Thoracic aorta (tissue), 2 donors: ENCODE results near the gene FOXJ1. TPM values are rescaled to one million over a fixed set of nuclear protein-coding genes. Genes with fewer than 3 reads are reported as not detected.

Experiments used
- ATAC-seq: fragments of 150-250 bp; one replicate; pipeline ENCODE4 v1.8.0; 2017; ENCODE audit warnings: low read depth; ENCODE audit not compliant: insufficient number of reproducible peaks, low FRiP score
- DNase-seq: peaks from one replicate; pipeline ENCODE4 v3.0.0-alpha.2; 2020; ENCODE audit warnings: low spot score
- H3K27ac ChIP-seq, 2 donors: fragments of 200-600 bp; sonication (generic); 1 replicate in 1 of 2; 2 replicates in 1 of 2; pipeline ENCODE4 v1.5.1; 2016; ENCODE audit warnings: mild to moderate bottlenecking in 2 of 2, moderate library complexity in 2 of 2
- H3K27me3 ChIP-seq: fragments of 200-600 bp; sonication (generic); replicated peaks from 2 replicates; pipeline ENCODE4 v1.6.0; 2016; ENCODE audit warnings: mild to moderate bottlenecking; ENCODE audit not compliant: insufficient read depth
- H3K36me3 ChIP-seq: fragments of 200-600 bp; sonication (generic); one replicate; pipeline ENCODE4 v1.5.1; 2016
- H3K4me1 ChIP-seq, 2 donors: fragments of 200-600 bp; sonication (generic); 1 replicate in 1 of 2; 2 replicates in 1 of 2; pipeline versions ENCODE4 v1.5.1 to v1.6.0; 2016; ENCODE audit warnings: low read depth in 2 of 2, mild to moderate bottlenecking in 1 of 2; ENCODE audit not compliant: control insufficient read depth in 1 of 2
- H3K4me3 ChIP-seq: fragments of 200-600 bp; sonication (generic); 2 replicates; pipeline ENCODE4 v1.5.1; 2016; ENCODE audit warnings: mild to moderate bottlenecking
- H3K9me3 ChIP-seq: fragments of 200-600 bp; sonication (generic); 2 replicates; pipeline ENCODE4 v1.5.1; 2016
- CTCF ChIP-seq: fragments of 200-600 bp; sonication (generic); IDR thresholded peaks from one replicate; pipeline ENCODE4 v1.5.1; 2019; ENCODE audit warnings: antibody characterized with exemption
- total RNA-seq, 2 donors: library from RNA; depleted of rRNA; stranded (reverse); fragments of >200 nt; gene quantifications; one replicate each; pipeline versions ENCODE4 v1.1.0 to v1.2.3, GENCODE V29; 2016

Gene FOXJ1
- total RNA-seq, 2 donors from 2014 or later: not detected

DNA sequence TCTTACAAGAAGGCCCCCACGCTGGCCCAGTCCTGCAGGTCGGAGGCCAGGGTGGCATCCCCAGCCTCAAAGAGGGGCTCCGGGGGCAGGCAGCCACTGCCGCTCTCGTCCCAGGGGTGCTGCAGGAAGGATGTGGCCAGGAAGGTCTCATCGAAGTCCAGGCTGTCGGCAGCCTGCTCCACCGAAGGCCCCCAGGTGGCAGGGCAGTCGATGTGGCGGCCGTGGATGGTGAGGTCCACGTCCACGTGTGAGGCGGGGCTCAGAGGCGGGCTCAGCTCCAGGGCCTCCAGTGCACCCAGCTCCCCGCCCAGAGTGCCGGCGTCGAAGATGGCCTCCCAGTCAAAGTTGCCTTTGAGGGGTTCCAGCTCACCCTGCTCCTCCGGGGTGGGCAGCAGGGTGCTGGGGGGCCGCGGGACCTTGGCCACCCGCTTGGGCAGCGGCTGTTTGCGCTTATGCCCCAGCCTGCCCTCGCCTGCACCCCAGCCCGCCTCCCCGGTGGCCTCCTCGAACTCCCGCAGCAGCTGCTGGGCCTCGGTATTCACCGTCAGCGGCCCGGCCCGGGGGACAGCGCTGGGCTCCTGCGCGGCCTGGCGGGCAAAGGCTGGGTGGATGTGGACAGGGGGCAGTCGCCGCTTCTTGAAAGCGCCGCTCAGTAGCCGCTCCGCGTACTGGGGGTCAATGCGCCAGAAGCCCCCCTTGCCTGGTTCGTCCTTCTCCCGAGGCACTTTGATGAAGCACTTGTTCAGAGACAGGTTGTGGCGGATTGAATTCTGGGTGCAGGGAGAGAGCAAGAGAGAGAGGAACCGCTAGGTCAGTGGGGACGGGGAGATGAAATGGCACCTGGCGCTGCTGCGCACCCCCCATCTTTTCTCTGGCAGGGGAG is 3.5 kb downstream of the FOXJ1 start:
- no peak for TF ChIP-seq CTCF
- peaks cover 0 to 42% of the 10 kb centered on the region in 2 donors for H3K4me1 ChIP-seq
- no peak for ATAC-seq
- H3K36me3 ChIP-seq: no peaks in the 10 kb centered on the region
- H3K4me3 ChIP-seq: no peak overlapping the region
- no peaks in the 10 kb centered on the region for H3K9me3 ChIP-seq
- peaks cover 17% of the 10 kb centered on the region for H3K27me3 ChIP-seq
- no peak for DNase-seq
- H3K27ac ChIP-seq: no peak overlapping the region

- no peak for ATAC-seq
- peaks cover 17% of the 10 kb centered on the region for H3K27me3 ChIP-seq
- H3K36me3 ChIP-seq: no peaks in the 10 kb centered on the region
- no peaks in the 10 kb centered on the region for H3K9me3 ChIP-seq
- no peak for TF ChIP-seq CTCF
- no peak for DNase-seq
- H3K27ac ChIP-seq: no peak overlapping the region
- H3K4me3 ChIP-seq: no peak overlapping the region
- H3K4me1 ChIP-seq: peaks cover 0 to 42% of the 10 kb centered on the region in 2 donors
These were observed 4.1 kb downstream of the FOXJ1 start for GRCh38 chr17:76137001-76137350.

DNA sequence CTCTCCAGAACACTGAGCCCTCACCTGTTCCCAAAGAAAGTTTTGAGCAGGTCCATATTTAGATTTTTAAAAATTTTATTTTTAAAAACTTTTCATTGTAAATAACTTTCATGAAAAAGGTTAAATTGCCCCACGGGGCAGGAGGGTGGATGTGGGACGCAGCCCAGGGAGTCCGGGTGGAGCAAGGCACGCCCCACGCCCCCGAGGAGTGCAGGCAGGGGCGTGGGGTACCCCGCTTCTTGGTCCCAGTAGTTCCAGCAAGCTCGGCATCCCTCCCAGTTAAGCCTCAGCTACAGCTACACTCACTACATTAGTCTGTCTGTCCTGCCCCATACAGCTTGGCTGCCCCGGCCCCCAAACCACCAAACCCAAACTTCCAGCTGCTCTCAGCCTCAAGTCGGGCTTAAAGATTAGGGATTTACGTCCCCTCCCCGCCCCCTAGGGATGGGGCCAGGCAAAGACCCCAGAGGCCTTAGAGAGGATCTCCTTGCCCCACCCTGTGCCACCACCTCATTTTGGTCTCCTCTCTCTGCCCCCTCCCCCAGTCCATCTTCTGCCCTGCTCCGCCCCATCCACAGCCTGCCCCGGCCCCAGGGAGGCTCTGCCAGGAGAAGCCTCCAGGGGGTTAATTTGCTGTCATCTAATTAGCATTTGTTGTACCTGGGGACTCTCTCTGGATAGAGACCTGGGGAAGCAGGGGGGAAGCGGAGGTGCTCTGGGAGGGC is 4.6 kb downstream of the FOXJ1 start:
- Histone ChIP-seq H3K27me3 (peaks cover 17% of the 10 kb centered on the region), H3K4me3 (no peak overlapping the region), H3K36me3 (no peaks in the 10 kb centered on the region), H3K4me1 (peaks cover 0 to 39% of the 10 kb centered on the region in 2 donors), H3K27ac (no peak overlapping the region), H3K9me3 (no peaks in the 10 kb centered on the region)
- ATAC-seq (no peak), DNase-seq (no peak)
- TF ChIP-seq CTCF: no peak

DNA sequence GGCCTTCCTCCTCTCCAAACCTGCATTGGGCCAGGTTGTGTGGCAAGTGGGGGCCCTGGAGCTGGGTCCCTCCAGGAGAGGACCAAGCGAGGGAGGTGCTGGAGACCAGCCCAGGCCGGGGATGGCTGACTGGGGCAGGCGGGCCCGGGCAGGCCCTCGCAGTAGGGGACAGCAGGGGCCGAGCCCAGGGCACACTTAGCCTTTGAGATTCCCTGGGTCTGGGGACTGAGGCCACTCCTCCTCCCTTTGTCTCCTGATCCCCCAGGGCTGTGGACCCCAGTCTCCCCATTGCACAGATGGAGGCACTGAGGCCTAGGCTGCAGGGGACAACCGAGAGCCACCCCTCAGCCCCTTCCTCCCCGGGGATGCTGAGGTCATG is 5.2 kb downstream of the FOXJ1 start:
- peaks cover 17% of the 10 kb centered on the region for H3K27me3 ChIP-seq
- H3K36me3 ChIP-seq: no peaks in the 10 kb centered on the region
- H3K4me1 ChIP-seq: peaks cover 0 to 33% of the 10 kb centered on the region in 2 donors
- H3K27ac ChIP-seq: no peak overlapping the region
- no peak overlapping the region for H3K4me3 ChIP-seq
- H3K9me3 ChIP-seq: no peaks in the 10 kb centered on the region
- no peak for TF ChIP-seq CTCF
- ATAC-seq: no peak
- DNase-seq: no peak

DNA sequence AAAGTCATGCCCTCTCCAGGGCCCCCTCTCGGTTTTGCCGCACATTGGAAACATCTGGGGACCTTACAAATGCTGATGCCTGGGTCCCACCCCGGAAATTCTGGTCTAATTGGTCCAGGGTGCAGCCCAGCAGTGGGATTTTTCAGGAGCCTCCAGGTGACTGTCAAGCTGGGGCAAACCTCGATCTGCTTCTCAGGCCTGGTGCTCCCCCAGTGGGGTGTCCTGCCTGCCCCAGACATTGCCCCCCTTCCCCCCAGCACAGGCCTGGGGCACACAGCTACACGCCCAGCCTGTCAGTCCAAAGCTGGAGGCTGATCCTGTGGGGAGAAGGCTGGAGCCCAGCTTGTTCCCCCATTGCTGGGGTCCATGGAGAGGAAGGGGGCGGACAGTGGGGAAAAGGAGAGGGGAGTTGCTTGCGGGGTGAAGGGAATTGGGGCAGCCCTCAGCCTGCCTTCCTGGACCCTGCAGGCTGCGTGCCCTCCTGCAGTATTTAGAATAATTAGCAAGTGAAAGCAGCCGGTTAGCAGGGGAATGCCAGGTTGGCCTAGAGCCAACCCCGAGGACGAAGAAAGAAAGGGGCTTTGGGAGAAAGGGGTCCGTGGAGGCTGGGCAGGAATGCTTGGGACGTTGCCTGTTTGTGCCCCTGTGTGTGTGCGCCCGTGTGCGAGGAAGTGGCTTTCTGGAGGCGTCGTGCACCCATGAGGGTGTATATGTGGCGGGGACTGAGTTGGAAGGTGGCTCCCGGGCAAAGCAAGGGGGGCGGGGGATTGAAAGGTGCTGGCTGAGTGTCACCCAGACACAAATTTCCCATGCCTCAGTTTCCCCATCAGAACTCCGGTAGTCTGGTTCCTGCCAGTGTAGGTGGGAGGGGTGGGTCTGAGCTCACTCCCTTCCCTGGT is 5.9 kb downstream of the FOXJ1 start:
- Histone ChIP-seq H3K27ac (no peak overlapping the region), H3K27me3 (peaks cover 11% of the 10 kb centered on the region), H3K9me3 (no peaks in the 10 kb centered on the region), H3K36me3 (no peaks in the 10 kb centered on the region), H3K4me1 (peaks cover 0 to 27% of the 10 kb centered on the region in 2 donors), H3K4me3 (no peak overlapping the region)
- no peak for TF ChIP-seq CTCF
- DNase-seq: no peak
- ATAC-seq: no peak
